HUDEP-2 (cell line): ENCODE data around the gene S100A11.
A peak's percentile ranks its signal among the peaks of the same experiment; 100 is the strongest.
"Not testable (repeated sequence)": the region's sequence is repeated elsewhere in the genome, so short reads cannot be mapped to it uniquely, and the experiment has no call there.

ENCODE experiments used
- DNase-seq, 76 experiments: peaks; one replicate each; lab custom pipeline; 2025; ENCODE audit not compliant: unreplicated experiment in 76 of 76; lab: John Stamatoyannopoulos, UW

The S100A11 gene

GRCh38 chr1:152036267-152037216, at the start of gene S100A11:
Gene S100A11, minus strand, starts transcription at chr1:152037004. Its CDS starts 89 bp downstream, at chr1:152036915.
- peak in 67 of 76 experiments; percentile 8 to 81 (median 57) for DNase-seq

DNA sequence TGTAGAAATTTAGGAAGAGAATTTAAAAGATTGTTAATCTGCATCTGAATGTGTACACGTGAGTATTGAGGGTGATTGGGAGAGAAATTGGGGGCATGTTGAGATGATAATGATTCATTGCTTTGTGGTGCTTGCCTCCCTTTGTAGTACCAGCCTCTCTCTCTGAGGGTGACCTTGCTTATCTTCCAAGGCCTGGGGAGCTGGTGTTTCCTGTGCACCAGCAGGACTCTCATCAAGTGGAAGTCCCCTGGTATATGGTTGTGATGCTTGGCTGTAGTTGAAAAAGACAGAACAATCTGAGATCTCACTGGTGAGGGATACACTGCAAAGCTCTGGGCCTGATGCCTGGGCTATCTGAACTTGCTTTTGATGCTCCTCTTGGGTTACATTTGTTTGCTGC, 48.0 kb upstream of the S100A11 start:
- DNase-seq, result no peak

DNA sequence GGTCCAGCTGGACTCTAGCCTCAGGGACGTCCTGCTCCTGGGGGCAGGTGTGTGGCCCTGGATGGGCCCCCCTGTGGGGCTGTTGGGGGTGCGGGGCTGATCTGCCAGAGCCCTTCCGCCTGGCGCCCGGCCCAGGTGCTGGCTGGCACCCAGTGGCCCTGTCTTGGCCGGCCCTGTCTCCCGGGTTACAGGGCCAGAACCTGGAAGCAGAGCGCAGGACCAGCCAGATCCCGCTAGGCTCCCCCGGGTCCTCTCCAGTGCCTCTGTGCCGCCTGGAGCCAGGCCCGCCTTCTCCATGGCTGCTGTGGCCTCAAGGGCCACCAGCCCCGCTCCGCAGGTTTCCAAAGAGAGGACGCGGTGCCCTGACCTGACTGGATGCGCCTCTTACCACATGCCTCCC, 44.2 kb upstream of the S100A11 start:
- not testable (repeated sequence) for DNase-seq

GRCh38 chr1:152080494-152080893, 43.7 kb upstream of the S100A11 start:
- not testable (repeated sequence) for DNase-seq

DNA sequence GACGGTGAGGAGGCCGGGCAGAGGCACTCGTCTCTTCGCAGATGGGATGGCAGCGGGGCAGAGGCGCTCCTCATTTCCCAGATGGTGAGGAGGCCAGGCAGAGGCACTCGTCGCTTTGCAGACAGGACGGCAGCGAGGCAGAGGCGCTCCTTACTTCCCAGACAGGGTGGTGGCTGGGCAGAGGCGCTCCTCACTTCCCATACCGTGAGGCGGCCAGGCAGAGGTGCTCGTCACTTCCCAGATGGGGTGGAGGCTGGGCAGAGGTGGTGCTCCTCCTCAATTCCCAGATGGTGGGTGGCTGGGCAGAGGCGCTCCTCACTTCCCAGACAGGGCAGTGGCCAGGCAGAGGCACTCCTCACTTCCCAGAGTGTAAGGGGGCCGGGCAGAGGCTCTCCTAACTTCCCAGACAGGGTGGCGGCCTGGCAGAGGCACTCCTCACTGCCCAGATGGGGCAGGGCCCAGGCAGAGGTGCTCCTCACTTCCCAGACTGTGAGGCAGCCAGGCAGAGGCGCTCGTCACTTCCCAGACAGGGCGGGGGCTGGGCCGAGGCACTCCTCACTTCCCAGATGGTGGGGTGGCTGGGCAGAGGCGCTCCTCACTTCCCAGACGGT, 42.1 kb upstream of the S100A11 start:
- DNase-seq, result no peak

- no peak for DNase-seq
These were observed 35.5 kb upstream of the S100A11 start for GRCh38 chr1:152072311-152072710.

DNA sequence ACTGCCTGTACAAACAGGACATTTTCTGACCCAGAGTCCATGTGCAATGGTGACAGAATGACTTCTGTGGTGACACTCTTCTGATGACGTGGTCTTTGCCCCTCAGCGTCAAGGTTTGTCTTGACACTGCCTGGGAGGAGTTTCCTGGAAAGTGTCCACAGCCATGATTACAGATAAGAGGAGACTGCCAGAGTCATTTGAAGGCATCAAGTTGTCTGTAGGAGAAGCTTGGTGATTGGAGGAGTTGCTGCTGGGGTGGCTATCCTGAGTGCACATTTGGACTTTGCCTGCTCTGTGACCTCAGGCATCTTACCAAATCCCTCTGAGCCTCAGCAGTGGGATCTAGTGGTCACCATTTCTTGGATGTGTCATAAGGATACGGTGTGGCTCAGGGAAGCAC, 34.3 kb upstream of the S100A11 start:
- DNase-seq, result peak in 26 of 76 experiments; percentile 2 to 48 (median 11)

DNA sequence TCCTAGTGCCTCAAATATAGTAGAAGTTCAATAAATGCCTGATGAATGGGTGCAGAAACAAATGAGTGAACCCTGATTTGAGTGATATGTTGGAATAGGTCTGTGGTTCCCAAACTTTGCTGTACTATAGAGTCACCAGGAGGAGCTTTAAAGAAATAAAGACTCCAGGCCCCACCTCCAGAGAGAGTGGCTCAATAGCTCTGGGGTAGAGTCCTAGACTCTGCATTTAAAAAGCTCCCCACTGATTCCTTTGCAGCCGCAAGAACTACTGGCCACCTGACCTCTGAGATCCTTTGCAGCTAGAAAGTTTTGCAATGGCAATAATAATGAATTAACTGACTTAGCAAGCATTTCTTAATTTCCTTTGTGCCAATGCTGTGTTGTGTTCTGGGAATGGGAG, 31.1 kb upstream of the S100A11 start:
- DNase-seq, result no peak

- DNase-seq, result no peak
These were observed 30.3 kb upstream of the S100A11 start for GRCh38 chr1:152067150-152067549.

DNA sequence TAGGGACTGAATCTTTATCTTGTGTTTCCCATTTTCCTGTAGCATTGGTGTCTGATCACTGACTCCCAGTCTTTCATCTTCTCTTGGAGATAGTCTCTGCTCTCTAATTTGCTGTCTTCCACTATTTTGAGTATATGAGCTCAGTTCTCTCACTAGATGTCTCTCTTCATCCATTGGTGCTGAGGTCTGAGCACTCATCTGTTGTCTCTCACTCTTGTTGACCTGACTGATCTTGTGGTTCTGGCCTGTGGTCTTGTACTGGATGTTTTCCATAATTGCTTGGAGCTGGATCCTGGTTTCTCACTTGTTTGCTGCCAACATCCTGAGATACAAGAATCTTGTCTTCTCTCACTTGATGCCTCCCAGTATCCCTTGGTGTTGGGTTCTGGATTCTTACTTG, 25.1 kb upstream of the S100A11 start:
- DNase-seq, result no peak

DNA sequence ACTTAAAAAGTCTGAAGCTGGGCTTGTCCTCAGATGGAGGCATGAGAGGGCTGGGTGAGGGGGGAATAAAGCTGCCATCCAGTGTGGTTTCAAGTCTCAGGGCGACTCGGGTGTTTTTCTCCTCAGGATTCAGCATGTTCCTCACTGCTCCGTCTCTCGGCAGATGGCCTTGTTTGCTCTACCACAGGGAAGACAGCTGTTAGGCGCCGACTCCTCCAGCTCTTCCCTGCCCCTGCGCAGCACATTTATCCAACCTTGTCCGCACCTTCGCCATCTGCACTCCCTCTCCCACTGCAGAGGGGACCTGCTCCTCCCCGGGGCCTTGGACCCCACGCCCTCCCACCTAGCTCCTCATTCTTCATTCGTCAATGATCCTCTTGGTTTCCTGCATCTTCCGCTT, 16.6 kb upstream of the S100A11 start:
- no peak for DNase-seq

DNA sequence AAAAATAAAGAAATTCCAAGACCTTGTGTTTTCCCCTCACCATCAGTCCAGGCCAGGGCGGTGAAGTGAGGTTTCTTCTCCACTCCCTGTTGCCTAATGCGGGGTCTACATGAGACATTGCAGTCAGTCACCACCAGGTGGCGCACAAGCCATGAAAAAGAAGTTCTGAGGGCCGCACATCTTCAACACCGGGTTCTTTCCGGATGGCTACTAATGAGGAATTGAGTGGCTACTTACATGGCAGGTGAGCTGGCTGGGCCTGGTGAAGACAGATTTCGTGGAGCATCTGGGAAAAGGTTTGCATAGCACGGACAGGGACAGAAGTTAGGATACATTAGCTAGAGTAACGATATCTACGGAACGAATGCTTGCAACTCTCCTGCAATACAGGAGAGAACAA, 15.8 kb upstream of the S100A11 start:
- DNase-seq, result peak in 65 of 76 experiments; percentile 8 to 79 (median 56)

GRCh38 chr1:152050886-152051675, 14.3 kb upstream of the S100A11 start:
- peak in 2 of 76 experiments; percentile 2 to 5 for DNase-seq

GRCh38 chr1:152049291-152050083, 12.7 kb upstream of the S100A11 start:
- DNase-seq, result no peak

DNA sequence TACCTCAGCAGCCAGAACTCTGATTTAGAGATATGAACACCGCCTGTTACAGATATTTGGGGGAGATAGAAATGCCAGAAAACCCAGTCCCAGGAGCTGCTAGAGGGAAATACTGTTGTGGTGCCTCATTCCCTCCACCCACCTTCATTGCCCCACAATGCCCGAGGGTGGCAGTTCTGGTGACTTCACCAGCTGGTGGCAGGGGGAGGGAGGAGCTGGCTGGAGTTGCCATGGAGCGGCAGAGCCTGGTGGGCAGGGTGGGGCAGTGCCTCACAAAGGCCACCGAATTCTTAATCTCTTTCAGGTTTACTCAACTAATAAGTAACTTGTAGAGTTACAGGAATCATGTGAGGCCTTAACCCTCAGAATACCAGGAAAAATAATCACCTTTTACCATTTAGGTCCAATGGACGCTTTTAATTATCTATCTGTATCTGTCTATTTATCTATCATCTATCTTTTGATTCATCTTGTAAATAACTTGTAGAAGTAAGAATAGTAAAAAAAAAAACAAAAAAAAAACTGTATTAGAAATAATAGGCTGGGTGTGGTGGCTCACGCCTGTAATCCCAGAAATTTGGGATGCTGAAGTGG, 11.7 kb upstream of the S100A11 start:
- DNase-seq, result peak in 72 of 76 experiments; percentile 25 to 92 (median 78)

GRCh38 chr1:152047730-152048415, 11.1 kb upstream of the S100A11 start:
- DNase-seq, result peak in 75 of 76 experiments; percentile 69 to 99 (median 93)

DNA sequence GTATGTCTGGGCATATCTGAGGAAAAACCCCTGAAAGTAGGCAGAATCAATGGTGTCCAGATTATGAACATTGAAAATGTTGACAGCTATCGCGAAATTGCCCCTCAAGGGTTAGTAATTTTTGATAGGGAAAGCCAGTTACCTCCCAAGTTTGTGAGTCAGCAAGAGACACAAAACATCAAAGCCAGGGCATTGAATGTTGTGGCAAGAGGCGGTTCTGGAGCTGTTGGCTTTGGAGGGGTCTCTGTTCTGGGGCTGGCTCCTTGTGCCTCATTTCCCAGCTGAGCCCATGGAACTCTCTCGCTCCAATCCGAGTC, 10.6 kb upstream of the S100A11 start:
- DNase-seq, result peak in 4 of 76 experiments; percentile 23 to 45 (median 34)

DNA sequence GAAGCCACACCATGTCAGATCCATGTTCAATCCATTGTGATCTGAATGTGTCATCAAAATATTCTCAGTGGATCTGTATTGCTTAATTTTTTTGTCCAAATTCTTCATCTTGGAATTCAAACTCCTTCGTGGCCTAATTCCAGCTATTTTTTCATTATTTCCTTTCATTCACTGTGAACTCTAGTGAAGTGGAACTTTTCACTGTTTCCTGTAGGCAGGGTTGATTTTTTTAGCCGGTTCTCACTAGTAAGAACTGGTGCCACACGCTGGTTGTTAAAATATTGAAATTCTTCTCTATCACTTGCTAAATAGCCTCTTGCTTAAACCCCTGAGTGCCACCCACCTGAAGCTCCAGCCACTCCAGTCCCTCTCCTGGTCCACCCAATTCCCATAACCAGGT, 7.6 kb upstream of the S100A11 start:
- DNase-seq, result no peak

DNA sequence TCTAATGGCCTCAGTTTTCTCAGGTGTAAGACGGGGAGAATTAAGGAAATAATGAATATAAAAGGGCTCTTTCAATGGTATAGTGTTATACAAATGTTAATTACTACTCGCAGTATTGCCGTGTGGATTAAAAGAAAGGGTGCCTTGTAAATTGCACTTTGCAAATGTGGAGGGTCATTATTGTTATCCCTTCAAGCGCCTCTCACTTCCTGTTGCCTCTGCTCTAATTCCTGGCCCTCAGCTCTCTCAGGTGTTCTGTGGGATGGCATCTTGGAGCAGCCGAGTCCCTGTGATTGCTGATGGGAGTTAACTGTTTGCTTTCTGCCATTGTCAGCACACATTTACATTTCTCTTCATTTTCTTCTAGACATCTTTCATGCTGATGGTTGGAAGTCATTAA, 7.1 kb upstream of the S100A11 start:
- no peak for DNase-seq
